Left renal pelvis (tissue), 4 donors: ENCODE results near the gene LIN7A. TPM values are rescaled to one million over a fixed set of nuclear protein-coding genes. Genes with fewer than 3 reads are reported as not detected.

ENCODE experiments used
- DNase-seq, 4 donors: peaks; one replicate each; pipeline ENCODE4 v3.0.0-alpha.2; 2013; ENCODE audit warnings: low read depth in 4 of 4, low spot score in 3 of 4
- polyA plus RNA-seq, 4 donors: library from polyadenylated mRNA; unstranded; fragments of 120-200 nt; gene quantifications; one replicate each; pipeline ENCODE4 v1.2.1, GENCODE V29; 2013; ENCODE audit not compliant: insufficient read length in 4 of 4

The LIN7A gene, protein sequence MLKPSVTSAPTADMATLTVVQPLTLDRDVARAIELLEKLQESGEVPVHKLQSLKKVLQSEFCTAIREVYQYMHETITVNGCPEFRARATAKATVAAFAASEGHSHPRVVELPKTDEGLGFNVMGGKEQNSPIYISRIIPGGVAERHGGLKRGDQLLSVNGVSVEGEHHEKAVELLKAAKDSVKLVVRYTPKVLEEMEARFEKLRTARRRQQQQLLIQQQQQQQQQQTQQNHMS
- 10 to 100 TPM; 15.4 to 24.8 (median 22.2) TPM for polyA plus RNA-seq

DNA sequence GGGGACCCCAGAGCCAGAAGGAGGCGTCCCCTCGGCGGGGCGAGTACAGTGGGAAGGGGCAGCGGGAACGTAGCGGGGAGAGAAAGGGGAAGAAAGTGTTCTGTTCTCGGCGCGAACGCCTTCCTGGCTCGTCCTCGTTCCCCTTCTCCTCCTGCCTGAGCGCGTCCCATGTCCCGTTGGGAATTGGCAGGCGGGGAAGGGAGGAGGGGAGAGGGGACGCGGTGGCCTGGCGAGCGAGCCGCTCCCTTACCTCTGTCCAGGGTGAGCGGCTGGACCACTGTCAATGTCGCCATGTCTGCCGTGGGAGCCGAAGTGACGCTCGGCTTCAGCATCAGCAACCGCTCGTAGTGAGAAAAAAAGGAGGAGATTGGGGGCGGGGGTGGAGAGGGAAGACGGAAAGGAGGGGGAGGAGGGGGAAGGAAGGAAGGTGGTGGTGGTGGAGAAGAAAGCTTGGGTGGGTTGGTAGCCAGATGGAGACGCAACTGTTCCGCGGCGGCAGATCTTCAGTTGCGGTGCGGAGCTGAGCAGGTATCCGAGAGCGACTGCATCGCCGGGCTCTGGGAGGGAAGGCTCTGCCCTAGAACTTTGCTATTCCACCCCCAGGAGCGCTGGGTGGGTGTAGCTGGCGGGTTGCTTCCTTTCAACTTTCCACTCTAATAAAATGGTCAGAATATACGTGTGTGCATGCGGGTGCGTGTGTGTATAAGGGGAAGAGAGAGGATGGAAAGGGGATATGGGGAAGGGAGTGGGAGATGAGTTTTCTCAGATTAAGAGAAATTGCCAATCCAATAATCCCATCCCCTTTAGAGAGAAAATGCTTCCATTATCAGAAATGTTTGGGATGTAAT, at the start of gene LIN7A:
Gene LIN7A, minus strand, starts transcription at position 544 of the 848 bp plus-strand sequence. Its CDS starts 212 bp downstream, at position 332.
- DNase-seq = peak; percentile 37 to 46 (median 40)

DNA sequence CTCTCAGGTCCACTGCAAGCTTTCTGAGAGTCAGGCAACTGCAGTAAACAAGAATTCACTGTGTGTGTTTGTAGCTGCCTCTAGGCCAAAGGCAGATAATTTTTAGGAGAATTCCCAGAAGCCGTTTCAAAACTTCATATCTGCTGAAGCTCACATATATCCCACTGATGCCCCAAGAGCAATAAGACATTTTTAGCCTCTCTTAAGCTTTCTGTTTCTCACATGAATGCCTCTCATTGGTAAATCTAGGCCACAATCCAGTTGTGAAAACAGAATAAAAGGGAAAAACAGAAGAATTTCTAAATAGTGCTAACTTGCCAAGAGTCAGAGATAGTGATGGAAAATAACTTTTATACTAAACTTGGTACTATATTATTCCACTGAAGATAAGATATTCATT, 48.5 kb upstream of the LIN7A start:
- DNase-seq = no peak

DNA sequence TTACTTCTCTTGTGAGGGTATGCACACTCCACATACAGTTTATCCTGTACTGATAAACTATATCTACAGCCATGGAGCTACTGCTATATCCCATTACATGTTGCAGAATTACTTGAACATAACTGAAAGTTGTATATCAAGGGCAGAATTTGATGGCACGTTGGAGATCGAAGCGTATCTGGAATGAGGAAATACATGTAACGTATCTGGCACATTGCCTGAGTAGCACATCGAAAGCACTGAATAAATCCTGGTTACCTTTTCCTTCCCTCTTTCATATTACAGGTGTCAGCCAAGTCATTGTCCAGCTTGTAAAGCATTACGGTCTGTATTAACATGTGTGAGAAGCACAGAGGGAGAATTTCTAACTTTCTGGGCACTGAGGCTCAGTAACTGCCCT, 42.1 kb upstream of the LIN7A start:
- DNase-seq = no peak

DNA sequence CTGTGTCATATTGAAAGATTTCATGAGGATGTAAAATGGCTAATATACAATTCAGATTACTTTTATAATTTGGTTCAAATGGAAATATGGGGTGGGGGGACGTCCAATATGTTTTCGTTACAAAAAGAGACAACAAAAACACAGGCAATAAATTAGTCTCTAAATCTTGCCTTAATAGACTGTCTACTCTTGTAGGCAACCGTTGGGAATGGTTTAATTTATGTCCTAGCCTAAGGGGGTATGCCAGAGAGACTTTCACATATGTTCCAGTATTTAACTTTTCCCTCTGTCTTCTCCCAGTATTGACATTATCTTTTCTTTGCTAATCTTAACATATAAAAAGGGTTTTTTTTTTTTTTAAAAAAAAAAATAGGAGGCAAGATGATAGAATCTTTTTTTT, 41.5 kb upstream of the LIN7A start:
- DNase-seq = no peak

DNA sequence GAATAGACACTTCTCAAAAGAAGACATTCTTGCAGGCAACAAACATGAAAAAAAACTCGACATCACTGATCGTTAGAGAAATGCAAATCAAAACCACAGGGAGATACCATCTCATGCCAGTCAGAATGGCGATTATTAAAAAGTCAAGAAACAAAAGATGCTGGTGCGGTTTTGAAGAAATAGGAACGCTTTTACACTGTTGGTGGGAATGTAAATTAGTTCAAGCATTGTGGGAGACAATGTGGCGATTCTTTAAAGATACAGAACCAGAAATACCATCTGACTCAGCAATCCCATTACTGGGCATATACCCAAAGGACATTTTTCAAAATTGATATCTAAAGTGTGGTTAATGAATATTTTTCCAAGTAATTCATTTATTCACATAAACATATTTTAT, 39.6 kb upstream of the LIN7A start:
- DNase-seq = no peak

DNA sequence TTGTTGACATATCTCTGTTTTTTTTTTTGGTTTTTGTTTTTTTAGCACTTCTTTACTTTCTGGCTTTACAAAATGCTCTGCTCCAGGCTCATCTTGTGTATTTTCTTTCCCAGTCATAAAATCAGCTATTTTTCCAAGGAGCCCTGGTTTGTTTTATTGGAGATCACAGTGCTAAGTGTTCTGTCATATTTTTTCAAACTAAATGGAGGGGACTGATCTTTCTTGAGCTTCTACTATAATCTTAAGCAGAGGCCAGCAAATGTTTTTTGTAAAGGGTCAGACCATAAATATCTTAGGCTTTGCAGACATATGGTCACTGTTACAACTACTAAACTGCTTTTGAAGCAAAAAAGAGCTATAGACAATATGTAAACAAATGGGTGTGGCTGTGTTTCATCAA, 30.6 kb upstream of the LIN7A start:
- no peak for DNase-seq

DNA sequence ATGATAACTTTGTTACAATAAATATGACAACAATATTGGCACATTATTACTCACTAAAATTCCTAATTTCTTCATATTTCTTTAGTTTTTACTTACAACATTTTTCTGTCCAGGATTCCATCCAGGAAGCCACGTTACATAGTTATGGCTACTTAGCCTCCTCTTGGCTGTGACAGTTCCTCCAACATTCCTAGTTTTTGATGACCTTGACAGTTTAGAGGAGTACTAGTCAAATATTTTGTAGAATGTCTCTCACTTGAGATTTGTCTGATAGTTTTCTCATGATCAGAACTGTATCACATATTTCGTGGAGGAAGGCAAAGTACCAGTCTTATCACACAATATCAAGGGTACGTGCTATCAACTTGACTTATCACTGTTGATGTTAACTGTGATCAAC, 29.8 kb upstream of the LIN7A start:
- no peak for DNase-seq

DNA sequence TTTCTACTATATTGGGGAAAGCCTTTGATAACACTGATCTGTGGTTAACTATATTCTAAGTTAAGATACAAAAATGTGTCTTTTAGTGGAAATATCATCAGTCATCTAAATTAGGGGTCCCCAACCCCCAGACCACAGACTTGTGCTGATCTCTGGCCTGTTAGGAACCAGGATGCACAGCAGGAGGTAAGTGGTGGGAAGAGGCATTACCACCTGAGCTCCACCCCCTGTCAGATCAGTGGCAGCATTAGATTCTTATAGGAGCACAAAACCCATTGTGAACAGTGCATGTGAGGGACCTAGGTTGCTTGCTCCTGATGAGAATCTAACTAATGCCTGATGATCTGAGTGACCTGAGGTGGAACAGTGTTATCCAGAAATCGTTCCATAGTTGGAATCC, 28.3 kb upstream of the LIN7A start:
- no peak for DNase-seq

DNA sequence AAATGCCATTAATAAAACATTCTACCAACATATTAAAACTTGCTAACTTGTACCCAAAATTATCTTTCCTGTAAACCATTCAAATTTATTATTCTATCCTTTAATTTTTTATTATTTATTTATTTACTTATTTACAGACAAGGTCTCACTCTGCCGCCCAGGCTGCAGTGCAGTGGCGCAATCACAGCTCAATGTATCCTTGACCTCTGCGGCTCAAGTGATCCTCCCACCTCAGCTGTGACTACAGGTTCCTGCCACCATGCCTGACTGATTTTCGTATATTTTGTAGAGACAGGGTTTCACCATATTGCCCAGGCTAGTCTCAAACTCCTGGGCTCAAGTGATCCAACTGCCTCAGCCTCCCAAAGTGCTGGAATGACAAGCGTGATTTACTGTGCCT, 20.4 kb upstream of the LIN7A start:
- DNase-seq = no peak

DNA sequence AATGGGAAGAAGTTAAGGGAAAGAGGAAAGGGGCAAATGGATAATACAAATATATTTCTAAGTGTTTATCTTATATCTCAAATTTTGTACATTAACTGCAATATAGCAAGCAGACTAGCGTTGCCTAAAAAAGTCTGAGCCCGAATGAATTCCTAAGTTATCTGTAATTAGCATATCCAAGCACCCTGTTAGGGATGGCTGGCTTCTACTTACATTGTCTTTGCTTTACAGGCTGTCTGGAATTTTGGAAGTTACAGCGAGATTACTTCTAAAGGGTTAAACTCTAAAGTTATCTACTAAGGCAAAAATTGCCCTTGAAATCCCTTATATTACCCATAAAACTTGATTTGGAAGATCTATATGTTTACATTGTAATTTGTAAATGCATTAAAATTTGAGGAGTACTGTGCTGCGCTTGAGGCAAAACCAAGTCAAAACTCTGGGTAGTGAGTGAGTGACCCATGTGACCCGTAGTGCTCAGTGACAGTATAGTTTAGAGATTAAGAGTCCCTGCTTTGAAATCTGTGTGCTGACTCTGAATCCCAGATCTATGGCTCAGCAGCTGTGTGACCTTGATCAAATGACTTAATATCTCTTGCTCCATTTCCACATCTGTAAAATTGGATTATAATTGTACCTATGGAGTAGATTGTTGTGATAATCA, 17.3 kb upstream of the LIN7A start:
- DNase-seq = no peak

DNA sequence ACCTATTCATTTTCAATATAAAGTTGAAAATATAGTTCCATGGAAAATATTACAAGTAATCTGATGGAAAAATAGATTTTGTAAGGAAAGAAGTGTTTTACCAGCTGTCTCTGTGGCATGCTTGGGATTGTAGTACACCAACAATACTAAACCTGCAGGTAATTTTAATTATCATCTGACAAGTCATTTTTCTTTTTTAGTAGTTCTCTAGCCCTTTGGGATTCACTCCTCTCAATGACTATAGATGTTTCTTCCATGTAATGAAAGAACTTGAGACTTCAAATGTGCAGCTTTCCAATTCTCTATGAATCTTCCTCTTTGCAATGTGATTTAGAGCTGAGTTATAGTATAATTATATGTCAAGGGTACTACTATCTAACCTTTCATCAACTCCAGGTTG, 14.7 kb upstream of the LIN7A start:
- no peak for DNase-seq

DNA sequence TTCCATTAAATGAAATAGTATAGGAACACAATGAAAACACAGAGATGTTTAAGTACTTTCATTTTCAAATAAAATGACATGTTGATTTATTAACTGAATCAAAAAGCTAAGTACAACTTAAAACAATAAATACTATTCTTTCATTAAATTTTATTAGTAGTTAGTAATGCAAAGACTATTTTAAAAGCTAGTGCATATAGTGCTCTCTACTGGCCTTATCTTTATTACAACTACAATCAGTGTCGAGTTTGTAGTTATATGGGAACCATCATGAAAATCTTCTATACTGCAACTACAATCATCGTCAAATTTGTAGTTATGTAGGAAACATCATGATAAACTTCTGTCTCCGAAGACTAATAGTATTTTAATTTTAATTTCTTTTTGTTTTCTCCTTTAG, 8.9 kb upstream of the LIN7A start:
- DNase-seq = no peak

DNA sequence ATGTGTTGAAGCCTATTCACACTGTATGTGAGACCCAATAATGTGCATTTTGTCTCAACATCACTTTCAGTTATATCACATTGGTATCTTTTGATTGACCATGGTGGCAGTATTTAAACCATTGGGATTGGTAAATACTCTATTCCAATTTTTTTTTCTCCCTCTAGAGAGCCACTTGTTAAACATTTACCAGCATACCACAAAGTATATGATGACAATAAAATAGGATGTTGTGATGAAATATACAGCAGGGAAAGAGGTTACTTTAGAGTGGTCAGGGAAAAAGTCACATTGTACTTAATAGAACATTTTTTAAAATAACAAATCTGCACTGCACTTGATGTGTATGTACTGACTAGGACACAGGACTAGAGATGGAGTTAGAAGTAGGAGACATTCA, 5.6 kb upstream of the LIN7A start:
- DNase-seq = no peak

DNA sequence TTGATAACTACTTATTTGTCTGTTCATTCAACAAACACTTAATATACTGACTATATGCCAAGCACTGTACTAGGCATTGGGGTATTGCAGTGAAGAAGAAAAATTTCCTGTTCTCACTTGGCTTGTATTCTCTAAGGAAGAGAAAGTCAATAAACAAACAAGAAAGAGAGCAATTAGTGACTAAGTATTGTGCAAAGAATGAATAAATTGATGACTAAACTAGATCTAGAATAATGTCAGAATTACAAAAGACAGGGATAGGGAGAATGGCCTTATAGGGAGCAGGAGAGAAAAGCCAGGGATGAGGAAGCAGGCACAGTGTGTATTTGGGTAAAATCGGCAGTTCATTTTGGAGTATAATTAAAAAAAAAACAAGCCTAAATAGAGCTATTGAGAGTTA, 4.2 kb upstream of the LIN7A start:
- DNase-seq = no peak

DNA sequence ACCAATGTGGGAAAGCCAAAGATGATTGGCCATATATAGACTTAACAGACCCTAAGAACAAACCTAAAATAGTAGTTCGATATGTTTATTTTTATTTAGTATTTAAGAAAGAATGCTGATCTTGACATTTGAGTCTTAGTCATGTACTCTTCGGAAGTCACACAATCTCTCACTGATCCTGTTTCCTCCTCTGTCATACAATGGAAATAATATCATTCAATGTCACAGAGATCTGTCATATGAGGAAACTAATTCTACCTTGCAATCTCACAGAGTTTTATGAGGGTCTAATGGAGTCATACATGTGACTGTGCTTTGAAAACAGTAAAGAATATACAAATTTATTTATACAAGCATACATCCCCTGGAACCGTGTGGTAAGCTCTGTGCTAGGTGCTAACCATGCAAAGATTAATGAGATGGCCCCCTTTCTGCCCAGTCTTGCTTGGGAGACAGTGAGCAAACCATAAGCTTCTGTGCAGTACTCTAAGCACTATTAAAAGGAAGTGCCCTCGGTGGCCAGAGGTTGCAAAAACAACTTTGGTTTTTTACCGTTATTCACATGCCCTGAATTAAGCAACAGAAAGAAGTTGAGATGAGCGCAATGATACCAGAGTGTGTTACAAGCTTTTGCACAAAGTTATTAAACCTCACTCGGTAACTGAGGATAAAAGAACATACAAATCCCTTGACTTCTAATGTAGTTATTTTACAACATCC, 1.7 kb upstream of the LIN7A start:
- DNase-seq = no peak

DNA sequence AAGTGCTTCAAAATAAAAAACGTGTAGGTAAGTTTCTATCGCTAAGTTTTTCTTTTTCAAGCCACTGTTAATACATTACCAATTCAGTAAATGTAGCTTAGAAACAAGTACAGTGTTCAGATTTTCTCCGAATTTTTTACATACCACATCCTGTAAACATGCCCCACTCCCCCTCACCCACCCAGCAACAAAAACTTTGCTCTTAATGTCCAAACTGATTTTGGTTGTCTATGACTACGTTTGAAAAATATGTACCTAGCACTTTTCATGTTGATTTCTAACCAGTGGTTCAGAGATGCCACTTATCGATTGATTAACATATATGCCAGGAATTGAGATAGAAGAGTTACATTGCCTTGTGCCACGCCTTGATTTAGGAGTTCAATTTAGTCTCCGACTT, 663 bp upstream of the LIN7A start:
- DNase-seq = no peak

DNA sequence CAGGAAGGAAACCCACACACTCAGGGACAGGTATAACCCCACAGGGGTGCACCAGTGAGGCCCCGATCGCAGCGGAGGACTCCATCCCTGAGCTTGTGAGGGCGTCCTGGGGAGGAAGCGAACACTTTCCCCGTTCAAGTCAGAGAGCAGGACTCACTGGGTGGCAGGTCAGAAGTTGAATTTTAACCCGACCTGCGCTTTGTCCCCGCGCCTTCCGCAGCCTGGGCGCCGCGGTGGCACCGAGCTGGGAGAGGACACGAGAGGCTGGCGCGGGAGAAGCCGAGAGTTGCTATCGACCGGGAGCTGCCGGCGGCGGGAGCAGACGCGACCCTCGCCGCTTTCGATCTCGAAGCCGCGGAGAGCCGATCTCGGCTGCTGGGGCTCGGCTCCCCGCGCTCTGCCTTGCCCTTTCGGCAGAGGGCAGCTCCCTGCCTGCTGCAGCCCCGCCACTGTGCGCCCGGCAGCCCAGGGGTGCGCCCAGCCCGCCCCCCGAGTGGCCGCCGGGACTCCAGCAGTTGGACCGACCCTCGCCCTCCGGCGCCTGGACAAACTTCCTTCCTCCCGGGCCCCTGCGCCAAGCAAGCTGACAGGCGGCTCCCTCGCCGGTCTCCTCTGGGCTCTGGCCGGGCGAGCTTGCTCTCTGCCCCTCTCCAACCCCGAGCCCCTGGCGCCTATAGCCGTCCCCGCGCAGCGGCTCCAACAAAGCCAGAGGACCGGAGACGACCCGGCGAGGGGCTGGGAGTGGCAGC, 918 bp downstream of the LIN7A start:
- peak; percentile 35 to 46 (median 40) for DNase-seq

DNA sequence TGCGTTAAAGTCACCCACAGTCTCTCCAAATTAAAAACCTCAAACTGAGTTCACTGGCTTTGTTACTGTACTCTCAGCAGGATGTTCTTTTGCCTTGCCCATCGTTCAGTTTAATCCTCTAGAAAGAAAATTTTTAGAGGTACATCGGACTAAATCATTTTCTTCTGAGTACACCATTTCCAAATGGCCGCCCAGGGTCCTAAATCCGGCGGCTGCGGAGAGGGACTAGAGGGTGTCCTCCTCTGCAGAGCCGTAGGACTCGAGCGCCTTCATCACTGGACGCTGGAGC, 1.4 kb downstream of the LIN7A start:
- DNase-seq = no peak

DNA sequence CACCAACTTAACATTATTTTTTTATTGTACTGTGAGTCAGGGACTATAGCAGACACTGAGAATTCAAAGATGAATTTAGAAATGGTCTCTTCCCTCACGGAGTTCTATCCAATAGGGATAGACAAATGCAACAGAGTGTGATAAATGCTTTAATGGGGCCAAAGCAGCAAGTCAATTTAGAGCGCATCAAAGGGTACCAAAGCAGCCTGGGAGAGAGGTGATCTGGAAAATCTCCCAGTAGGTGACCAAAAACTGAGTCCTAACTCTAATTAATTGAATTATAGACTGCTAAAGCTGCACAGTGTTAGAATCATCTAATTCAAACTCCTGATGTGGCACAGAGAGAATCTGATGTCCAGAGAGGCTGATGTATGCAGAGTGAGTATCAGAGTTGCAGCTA, 2.6 kb downstream of the LIN7A start:
- no peak for DNase-seq

DNA sequence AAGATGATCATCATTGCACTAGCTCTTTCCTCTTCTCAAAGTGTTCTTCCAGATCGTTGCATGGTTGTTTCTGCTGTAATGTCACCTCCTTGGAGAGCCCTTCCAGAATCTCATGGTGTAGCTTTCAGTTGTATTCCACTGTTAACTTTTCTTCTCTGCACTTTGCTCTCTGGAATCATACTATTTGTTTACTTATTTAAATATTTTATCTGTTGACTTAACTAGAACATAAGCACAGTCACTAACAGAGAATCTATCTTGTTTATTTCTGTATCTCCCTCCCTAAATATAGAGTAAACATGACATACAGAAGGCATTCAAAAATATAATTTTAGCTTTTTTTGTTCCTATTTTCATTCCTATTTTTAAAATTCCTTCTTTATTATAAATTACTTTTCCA, 11.8 kb downstream of the LIN7A start:
- DNase-seq = no peak

DNA sequence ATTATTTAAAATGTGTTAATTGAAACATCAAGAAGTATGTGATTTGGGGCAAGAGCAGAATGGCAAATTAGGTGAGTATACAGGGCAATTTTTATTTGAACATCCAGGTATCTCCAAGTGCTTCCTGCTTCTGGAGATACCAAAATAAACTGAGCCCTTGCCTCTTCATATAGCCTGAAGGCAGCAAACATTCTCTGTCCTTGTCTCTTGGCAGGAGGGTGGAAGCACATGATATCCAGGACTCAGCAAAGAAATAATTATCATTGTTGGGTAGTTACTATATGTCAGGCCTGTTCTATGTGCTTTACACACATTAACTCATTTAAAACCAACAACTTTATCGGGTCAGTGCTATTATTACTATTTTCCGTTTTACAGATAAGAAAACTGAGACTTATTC, 12.5 kb downstream of the LIN7A start:
- DNase-seq = no peak
